Frontal cortex (tissue), 4 donors: ENCODE measurements around the gene CHMP5. TPM values are rescaled to one million over a fixed set of nuclear protein-coding genes. Genes with fewer than 3 reads are reported as not detected.

ENCODE experiments used
- DNase-seq, 2 donors: peaks; one replicate each; pipeline ENCODE4 v3.0.0; 2012; ENCODE audit warnings: low spot score in 2 of 2
- FAIRE-seq: peaks from 2 replicates; lab custom pipeline; 2012; peaks lifted over from hg19 to GRCh38; lab: Jason Lieb, UNC
- total RNA-seq: library from RNA; depleted of rRNA; stranded (reverse); fragments of >200 nt; gene quantifications from one replicate; pipeline ENCODE4 v1.2.3, GENCODE V29; 2014
- donor health status: control.
- donor health status: control.
- donor health status: control.

The CHMP5 gene
- 119 TPM for total RNA-seq

DNA sequence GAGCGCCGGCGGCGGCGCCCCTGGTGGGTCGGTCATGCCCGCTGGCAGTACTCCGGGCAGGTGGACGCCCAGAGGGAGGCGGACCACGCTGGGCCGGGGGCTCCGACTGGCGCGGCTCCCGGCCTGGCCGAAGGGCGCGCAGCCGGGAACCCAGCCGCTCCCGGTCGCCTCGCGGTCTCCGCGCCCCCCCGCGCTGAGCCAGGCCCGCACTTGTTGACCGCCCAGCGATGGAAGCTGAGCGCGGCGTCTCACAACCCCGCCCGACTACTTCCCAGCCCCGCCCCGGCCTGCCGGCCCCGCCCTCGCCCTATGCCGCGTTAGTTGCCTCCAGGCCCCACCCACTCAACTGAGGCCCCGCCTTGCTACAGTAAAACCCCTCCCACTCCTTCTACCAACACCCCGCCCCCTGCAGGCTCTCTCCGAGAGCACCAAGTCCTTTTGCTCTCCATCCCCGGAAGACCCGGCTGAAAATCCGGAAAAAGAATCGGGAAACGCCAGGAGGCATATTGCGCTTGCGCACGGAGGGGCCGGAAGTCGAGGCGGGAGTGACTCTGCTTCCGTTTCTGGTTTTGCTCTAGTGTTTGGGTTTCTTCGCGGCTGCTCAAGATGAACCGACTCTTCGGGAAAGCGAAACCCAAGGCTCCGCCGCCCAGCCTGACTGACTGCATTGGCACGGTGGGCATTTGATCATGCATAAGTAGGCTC lies at the start of gene CHMP5, which contains the start of gene BAG1:
CHMP5 (plus strand) TSS at position 577 of the 705 bp plus-strand sequence; CDS start at position 607, 30 bp downstream.
BAG1 (minus strand) TSS at position 236 of the 705 bp plus-strand sequence.
- peak; percentile 24 for FAIRE-seq
- DNase-seq = peak; percentile 98 to 99

- DNase-seq (no peak), FAIRE-seq (no peak)
Measured at GRCh38 chr9:33220681-33221567, 43.9 kb upstream of the CHMP5 start.

- FAIRE-seq (no peak), DNase-seq (no peak)
Measured at GRCh38 chr9:33221568-33221884, 43.3 kb upstream of the CHMP5 start.

DNA sequence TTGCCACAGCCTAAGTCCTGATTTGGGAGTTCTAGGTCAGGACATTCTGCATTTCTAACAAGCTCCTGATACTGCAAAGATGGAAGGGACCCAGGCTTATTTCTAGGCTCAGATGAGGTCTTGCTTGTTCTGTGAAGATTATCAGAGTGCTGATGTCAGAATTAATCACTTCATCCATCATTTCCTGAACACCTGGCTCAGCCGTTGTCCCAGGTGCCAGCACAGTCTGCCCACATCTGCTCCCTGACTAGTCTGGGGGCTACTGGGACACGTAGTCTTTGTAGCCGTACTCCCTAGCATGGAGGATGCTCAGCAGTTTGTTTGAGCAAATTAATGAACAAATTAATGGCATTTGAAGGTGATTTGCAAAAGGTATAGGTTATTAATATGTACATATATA lies 42.8 kb upstream of the CHMP5 start:
- DNase-seq (no peak), FAIRE-seq (no peak)

- no peak for FAIRE-seq
- no peak for DNase-seq
Measured at GRCh38 chr9:33223696-33224095, 41.2 kb upstream of the CHMP5 start.

DNA sequence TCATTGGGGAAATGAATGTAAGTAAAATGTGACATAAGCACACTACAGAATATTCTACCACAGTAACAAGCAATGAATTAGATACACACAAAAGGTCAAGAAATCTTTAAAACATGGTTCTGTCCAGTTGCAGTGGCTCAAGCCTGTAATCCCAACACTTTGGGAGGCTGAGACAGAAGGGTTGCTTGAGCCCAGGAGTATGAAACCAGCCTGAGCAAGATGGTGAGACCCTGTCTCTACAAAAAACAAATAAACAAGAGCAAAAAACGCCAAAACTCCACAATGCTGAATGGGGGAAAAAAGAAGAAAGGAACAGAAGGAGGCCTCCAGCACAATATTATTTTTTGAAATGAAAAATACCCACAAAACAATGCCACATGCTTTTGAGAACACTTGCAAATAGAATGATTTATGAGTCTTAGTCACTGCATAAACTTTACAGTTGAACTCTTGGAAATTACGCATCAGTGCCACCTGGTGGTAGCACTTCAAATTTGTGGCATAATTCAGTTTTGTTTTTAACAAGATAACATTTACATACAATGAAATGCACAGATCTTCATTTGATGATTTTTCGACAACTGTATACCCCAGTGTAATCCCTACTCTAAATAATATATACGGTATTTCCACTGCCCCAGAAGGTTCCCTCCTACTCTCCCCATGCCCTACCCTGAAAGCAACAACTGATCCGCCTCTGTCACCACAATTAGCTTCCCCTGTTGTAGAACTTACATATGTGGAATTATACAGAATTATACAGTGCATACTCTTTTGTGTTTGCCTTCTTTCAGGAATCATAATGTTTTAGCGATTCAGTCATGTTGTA lies 39.3 kb upstream of the CHMP5 start:
- FAIRE-seq (peak; percentile 39), DNase-seq (peak; percentile 11 to 51)

GRCh38 chr9:33227008-33227398 lies 37.8 kb upstream of the CHMP5 start:
- no peak for FAIRE-seq
- no peak for DNase-seq

- no peak for FAIRE-seq
Measured at GRCh38 chr9:33227741-33228140, 37.1 kb upstream of the CHMP5 start.

DNA sequence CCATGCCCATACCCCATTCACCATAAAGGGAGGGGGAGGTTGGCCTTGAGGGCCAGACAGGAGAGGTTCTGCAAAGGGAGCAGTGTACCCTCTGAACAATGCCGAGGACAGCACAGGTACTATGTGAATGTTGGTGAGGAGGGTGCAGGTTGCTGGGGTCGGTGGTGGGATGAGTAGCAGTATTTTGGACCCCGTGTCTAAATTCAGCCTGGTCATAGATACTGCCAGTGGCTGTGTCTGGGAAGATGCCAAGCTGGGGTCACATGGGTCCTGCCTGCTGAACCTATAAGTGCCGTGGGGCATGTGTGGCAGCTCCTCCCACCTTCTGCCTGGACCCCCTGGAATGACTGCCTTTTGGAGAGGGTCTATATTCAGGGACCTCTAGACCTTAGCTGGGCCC lies 36.2 kb upstream of the CHMP5 start:
- DNase-seq (no peak), FAIRE-seq (no peak)

More at GRCh38 chr9:33227741-33228140, 37.1 kb upstream of the CHMP5 start:
- DNase-seq = no peak

GRCh38 chr9:33229359-33230114 lies 35.3 kb upstream of the CHMP5 start:
- no peak for FAIRE-seq

DNA sequence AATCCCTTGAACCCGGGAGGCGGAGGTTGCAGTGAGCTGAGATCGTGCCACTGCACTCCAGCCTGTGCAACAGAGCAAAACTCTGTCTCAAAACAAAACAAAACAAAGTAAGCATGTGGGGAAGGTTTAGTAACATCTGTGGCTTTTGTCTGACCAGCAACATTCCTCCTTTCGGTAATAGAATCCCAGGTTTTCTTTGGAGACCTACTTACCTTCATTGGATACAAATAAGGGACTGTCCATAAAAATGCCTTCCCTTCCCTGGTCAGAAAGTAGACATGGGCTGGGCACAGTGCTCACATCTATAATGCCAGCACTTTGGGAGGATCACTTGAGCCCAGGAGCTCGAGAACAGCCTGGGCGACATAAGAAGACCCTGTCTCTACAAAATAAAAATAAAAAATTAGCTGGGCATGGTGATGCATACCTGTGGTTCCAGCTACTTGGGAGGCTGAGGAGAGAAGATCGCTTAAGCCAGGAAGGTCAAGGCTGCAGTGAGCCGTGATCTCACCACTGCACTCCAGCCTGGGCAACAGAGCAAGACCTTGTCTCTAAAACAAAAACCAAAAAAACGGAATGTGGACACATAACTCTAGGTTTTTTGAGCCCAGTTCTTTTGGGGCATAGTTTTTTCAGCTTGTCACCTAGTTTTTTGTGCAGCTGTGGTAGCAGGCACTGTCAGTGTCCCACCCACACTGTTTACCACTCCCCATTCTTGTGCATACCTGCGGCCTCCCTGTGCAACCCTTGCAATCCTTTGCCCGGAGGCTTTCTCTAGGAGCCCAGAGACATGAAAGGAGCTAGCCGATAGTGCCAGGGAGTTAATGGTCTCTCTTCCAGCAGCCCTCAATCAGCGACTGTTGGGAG lies 33.9 kb upstream of the CHMP5 start:
- FAIRE-seq (no peak), DNase-seq (no peak)

More at GRCh38 chr9:33229359-33230114, 35.3 kb upstream of the CHMP5 start:
- no peak for DNase-seq

GRCh38 chr9:33231623-33231942 lies 33.3 kb upstream of the CHMP5 start:
- no peak for FAIRE-seq
- DNase-seq = no peak

GRCh38 chr9:33232815-33233214 lies 32.0 kb upstream of the CHMP5 start:
- FAIRE-seq (no peak), DNase-seq (no peak)

DNA sequence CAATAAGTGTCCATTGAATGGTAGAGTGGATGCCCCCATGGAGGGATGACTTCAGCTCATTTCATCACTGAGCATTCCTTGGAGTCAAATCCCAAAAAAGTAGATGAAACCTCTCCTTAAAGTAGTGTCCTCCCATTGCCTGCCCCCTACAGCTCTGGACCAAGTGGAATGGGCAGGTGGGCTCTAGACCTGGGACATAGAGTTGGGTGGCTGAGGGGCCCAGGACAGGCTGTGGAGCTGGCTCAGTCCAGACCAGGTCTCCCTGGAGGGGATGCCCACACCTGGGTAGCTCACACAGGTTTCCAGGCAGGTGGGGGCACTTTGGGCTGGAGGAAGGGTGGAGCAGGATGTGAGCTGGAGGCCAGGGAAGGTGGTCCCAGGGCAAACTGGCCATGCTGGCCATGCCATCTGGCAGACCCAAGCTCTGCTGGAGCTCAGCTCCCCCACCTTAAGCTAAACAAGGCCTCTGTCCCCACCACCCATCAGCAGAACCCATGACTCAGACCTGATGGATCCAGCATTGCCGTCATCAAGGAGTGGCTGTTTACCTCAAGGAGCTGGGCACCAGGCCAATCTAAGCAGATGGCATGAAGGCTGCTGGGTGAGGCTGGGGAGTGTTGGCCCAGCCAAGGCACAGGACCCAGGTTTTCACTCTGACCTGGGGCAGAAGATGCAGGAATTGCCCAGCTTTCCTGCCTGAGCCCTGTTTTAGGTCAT lies 31.1 kb upstream of the CHMP5 start:
- no peak for FAIRE-seq
- no peak for DNase-seq

GRCh38 chr9:33234511-33235467 lies 30.1 kb upstream of the CHMP5 start:
- FAIRE-seq (no peak), DNase-seq (no peak)

- no peak for FAIRE-seq
- DNase-seq = no peak
Measured at GRCh38 chr9:33236571-33236970, 28.3 kb upstream of the CHMP5 start.

- FAIRE-seq = no peak
- DNase-seq = no peak
Measured at GRCh38 chr9:33239921-33240320, 24.9 kb upstream of the CHMP5 start, which contains the start of gene SPINK4. SPINK4 (plus strand) TSS chr9:33240167; CDS start chr9:33240209, 42 bp downstream.
